Hematopoietic multipotent progenitor cell treated with erythropoietin and hydrocortisone succinate and interleukin-3 and kit ligand, for 8 days (in vitro differentiated cells): ENCODE results near the gene ZSWIM5.
"Not testable (repeated sequence)": the region's sequence is repeated elsewhere in the genome, so short reads cannot be mapped to it uniquely, and the experiment has no call there.

Source experiments
- DNase-seq: peaks from one replicate; pipeline ENCODE4 v3.0.0-alpha.2; 2015

Gene ZSWIM5

GRCh38 chr1:45016090-45016697 lies 190.2 kb downstream of the ZSWIM5 start:
- no peak for DNase-seq

DNA sequence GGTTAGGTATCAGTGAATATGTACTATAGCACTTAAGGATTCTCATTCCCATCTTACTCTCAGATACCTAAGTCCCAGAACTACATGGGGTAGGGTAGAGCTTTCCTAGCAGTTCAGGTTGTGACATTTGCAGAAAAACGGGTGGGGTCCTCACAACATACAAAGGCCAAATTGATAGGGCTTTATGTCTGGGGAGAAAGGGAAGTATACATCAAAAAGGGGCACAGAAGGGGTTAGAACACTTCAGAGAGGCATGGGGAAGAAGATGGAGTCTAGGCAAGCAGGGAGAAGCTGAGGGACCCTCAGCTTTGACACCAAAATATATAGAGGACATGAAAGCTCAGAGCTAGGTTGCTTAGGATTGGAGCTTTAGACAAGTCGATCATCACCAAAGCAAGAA lies 190.7 kb downstream of the ZSWIM5 start:
- DNase-seq, result peak; percentile 7

DNA sequence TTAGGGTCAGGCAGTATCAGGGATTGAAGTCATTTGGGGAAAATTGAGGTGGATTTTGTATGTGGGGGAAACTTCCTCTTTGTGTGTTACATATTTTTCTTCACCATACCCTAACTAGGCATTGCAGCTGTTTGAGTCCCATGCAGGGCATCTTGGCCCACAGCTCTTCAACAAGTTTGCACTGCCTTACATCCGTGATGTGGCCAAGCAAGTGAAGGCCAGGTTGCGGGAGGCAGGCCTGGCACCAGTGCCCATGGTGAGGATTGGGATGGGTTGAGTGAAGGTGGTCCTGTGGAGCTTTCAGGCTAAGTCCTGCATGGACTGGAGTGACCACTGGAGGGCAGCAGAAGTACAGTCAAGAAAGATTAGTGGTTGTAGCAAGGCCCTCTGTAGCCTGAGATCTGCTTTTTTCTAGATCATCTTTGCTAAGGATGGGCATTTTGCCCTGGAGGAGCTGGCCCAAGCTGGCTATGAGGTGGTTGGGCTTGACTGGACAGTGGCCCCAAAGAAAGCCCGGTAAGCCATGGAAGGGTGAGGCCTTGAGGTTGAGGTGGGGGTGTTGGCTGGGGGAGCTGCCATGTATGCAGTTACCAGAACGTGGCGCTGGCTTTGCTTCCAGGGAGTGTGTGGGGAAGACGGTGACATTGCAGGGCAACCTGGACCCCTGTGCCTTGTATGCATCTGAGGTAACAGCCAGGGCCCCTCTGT lies 191.9 kb downstream of the ZSWIM5 start:
- peak; percentile 87 for DNase-seq

DNA sequence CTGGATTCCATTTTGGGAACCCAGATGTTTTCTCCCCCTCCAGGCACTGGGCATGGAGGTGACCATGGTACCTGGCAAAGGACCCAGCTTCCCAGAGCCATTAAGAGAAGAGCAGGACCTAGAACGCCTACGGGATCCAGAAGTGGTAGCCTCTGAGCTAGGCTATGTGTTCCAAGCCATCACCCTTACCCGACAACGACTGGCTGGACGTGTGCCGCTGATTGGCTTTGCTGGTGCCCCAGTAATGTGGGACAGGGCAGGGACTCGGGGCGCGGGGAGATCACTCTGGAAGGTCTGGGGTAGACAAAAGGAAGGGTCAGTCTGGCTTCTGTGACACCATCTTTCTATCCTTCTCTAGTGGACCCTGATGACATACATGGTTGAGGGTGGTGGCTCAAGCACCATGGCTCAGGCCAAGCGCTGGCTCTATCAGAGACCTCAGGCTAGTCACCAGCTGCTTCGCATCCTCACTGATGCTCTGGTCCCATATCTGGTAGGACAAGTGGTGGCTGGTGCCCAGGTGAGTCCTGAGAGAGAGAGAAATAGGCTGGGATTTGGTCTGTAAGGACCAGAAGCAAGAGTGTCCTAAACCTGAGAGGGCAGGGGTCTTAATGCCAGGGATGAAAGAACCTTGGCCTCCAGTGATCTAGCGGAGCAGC lies 192.7 kb downstream of the ZSWIM5 start:
- peak; percentile 9 for DNase-seq

DNA sequence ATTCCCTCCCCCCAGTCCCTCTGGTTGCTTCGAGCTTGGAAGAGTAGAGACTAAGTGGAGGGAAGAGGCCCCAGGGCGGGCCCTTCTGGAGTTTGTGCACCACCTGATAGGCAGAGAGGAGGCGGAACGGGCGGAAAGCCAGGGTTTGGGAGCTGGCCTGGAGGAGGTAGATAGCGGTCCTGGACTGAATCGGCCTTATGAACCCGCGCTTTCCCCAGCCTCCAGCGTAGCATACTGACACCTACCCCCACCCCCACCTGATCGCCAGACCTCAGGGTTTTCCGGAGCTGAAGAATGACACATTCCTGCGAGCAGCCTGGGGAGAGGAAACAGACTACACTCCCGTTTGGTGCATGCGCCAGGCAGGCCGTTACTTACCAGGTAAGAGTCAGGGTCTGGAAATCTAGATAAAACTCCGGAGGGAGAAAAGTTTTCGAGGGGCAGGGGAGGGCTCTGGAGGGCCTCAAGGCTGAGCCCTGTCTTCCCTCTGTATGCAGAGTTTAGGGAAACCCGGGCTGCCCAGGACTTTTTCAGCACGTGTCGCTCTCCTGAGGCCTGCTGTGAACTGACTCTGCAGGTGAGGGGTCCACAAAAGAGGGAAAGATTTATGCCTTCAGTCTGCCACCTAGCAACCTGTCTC lies 193.6 kb downstream of the ZSWIM5 start:
- DNase-seq, result peak; percentile 99

DNA sequence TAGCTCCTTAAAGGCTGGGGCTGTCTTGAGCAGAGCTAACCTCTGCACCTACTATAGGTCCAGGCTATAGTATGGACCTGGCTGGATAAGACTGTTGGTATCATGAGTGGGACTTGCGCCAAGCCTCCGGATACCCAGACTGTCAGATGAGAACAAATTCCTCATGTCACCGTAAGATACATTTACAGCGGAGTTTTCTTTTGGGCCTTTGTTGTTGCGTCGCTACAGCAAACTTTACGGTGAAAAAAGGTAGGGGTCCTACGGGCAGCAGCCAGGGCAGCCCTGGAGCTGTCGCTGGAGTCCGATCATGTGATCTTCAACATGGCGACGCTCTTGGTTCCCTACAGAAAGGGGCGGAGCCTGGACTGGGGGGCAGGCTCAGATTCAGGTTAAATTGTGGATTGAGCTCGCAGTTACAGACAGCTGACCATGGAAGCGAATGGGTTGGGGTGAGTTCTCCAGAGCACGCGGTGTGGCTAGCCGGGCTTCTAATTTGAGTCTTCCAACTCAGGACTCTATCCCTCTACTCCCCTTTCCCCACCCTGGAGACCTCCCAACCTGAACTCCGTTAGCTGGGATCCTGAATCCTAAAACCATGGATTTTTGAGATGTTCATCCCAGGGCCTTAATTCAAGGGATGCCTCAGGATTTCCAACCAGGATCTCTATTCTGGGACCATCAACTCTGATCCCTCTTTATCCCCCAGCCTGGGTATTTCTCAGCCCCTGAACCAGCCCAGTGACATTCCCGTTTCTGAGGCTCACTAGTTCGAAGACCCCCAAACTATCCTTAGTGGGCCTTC lies 194.4 kb downstream of the ZSWIM5 start, which contains the start of gene UROD:
Gene UROD, plus strand, starts transcription at position 418 of the 802 bp plus-strand sequence. Its CDS starts 12 bp downstream, at position 430.
- DNase-seq, result peak; percentile 99

DNA sequence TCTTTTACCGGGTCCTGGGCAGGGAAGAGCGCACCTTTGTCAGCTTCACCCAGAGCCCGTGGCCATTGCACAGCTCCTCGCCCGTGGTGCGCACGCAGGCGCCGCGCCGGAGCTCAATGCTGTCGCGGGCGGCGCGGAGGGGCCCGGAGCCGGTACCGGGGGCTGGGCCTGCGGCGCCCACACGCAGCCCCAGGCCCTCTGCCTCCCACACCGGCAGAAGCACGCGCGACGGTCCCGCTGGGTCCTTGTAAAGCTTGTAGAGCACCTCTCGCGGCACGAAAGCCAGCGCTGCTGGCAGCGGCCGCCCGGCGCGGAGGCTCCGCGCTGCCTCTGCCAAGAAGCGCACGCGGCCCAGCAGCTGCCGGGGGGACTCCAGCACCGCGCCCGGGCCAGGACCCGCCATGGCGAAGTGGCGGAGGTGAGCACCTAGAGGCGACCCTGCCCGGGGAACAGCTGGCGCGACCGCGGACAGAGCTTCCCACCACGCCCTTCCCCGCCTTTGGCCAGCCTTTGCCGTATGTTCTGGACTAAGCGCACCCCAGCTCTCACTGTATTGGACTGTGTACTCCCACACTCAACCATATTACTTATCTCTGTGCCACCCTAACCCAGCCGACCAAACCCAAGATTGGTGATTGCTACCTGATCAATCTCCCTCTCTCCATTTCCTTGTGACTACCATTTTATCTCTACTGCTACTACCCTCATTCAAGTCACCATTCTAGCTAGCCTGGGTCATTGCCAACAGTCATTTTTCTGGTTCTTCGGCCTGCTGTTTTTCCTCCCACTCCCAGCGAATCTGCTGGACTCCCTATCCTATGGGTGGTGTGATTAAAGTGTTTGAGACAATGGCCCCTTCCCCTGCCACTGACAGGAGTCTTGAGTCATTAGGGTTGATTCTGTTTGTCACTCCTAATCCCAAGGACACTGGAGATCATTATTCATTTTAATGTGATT lies 195.3 kb downstream of the ZSWIM5 start, which contains the start of gene HECTD3:
Gene HECTD3, minus strand, starts transcription at position 470 of the 957 bp plus-strand sequence. Its CDS starts 67 bp downstream, at position 403.
- DNase-seq, result peak; percentile 91

GRCh38 chr1:45009956-45010854 lies 196.2 kb downstream of the ZSWIM5 start:
- DNase-seq, result peak; percentile 32

- no peak for DNase-seq
Observed at GRCh38 chr1:45009296-45009865, 197.0 kb downstream of the ZSWIM5 start.

DNA sequence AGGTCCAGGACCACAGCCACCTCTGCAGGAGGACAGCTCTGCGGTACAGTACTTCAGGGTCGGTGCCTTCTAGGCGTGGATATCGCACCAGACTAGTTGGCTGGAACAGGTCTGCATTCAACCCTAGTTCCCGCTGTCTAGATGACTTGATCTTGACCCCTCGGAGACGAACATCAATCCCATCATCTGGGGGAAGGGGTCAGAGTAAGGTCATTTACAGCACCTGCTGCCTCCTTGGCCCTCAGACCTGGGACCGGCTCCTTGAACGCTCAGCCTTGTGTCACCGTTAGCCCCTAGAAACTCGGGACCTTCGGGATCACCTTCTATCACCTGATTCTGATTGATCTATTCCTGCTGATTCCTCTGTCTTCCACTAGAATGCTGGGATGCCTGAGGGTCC lies 197.9 kb downstream of the ZSWIM5 start:
- no peak for DNase-seq

- no peak for DNase-seq
Observed at GRCh38 chr1:45008076-45008475, 198.3 kb downstream of the ZSWIM5 start.

DNA sequence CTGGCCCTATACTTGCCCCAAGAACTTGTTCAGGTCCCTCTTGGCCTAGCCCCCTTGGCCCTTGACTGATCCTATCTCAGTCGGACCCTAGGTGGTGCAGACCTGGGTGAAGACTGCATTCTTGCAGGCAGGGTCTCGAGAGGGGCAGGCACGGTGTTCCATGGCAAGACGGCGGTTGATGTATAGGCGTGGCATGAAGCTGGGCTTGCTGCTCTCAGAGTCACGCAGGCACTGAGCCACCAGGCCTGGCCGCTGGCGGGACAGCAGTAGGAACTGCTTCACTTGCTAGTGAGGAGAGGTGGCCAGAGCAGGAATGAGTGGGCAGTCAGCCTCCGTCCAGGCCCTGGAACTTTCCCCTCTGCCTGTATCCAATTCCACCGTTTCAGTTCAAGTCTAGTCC lies 199.1 kb downstream of the ZSWIM5 start:
- DNase-seq, result no peak

DNA sequence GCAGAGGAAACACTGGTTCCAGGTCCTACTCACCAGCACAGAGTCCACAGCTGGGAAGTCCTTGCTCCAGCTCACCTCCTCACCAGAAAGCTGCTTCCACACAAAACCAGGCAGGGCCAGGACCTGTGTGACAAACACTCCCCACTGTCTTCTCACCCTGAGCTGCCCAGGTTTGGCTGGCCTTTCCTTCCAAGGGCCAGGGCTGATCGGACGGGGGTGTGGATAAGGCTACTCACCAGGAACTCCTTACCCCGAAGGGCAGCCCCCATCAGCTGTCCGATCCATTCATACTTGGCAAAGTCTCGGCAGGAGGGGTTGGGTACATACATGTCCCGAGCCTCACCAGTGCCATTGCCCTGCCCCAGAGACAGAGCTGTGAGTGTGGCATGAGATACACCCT lies 200.6 kb downstream of the ZSWIM5 start:
- DNase-seq, result no peak

GRCh38 chr1:45004281-45004920 lies 202.0 kb downstream of the ZSWIM5 start:
- no peak for DNase-seq

GRCh38 chr1:45003741-45004140 lies 202.7 kb downstream of the ZSWIM5 start:
- DNase-seq, result no peak

DNA sequence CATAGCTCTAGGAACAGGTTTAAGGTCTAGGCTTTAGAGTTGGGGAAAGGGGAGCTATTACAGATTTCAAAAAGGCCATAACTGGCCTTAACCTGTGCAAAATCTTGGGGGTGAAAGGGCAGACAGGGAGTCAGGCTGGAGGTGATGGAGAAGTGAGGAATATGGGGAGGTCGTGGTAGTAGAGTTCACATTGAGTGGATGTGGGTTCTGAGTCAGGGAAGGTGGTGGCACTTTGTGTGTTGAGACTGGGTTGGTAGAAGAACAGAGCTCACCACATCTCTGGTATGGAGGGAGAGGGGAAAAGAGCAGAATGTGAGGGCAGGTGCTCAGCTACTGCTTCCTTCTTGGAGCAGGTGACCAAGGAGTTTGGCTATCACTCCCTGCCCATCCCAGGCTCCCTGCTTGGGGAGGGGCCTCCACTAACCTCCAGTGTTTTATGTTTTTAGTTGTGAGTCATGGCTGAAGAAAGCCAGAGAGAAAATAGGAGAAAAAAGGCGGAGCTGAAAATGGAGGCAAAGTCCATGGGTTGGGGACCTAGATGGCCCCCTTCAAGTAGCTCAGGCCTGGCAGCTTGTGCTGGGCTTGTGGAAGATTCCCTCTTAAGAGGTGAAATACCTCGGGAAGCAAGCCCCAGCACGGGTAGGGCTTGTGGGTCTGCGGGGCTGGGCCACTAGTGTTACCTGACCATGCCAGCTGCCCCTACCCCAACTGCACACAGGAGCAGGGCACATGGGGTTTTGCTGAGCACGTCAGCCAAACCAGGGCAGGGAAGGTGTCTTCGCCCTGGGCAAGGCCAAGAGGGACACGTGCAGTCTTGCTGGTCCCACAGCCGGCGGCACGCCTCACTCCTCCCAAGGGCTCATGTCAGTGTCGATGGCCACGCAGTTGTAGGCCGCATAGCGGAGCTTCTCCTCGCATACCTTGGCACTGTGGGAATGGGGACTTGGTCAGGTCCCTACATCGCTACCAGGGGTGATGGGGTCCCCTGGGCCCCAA lies 203.5 kb downstream of the ZSWIM5 start:
- no peak for DNase-seq

GRCh38 chr1:45001576-45001975 lies 204.8 kb downstream of the ZSWIM5 start:
- not testable (repeated sequence) for DNase-seq

DNA sequence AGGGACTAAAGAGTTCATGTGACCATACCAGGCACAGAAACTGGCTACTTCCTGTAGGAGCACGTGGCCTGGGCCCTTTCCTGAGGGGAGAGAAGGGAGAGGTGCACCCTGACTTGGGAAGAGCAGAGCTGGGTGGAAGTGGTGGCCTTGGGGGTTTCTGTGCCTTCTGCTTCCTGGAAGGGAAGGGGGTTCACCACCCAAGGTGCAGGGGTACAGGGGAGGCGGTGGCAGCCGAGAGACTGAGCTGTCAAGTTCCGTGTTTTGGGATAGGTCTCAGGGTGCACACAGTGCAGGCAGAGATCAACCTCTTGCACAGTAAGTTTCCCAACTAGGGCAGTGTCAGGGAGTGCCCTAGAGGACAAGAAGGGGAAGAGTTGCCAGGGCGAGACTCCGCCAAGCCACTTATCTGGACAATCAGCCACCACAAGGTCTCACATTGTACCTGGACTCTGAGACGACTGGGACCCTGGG lies 205.4 kb downstream of the ZSWIM5 start:
- peak; percentile 59 for DNase-seq
